Measurements from ENCODE around the gene ZNF276. TPM values are rescaled to one million over a fixed set of nuclear protein-coding genes. Genes with fewer than 3 reads are reported as not detected.

The ZNF276 gene
- total and polyA plus RNA-seq, 2 donors (not counting 1 experiment from before 2014, with no cell fraction given) = 6.2 to 12.7 TPM

GRCh38 chr16:89708481-89708931 lies 12.8 kb upstream of the ZNF276 start:
- Histone ChIP-seq H3K4me1 (ENCODE audit: control insufficient read depth, extremely low read depth, insufficient read depth, low read length) (peaks cover 2% of the 10 kb centered on the region), H3K79me2 (ENCODE audit: control insufficient read depth, insufficient read depth, low read length) (no peaks in the 10 kb centered on the region), H3K36me3 (ENCODE audit: control insufficient read depth, insufficient read depth, low read length) (peaks cover 4% of the 10 kb centered on the region), H3K4me3 (replicated peaks in 1 of 4; ENCODE audit: control extremely low read depth in 1 of 4, insufficient read depth in 1 of 4, low read depth in 3 of 4, low read length in 4 of 4) (no peak overlapping the region), H3K27me3 (ENCODE audit: control insufficient read depth, insufficient read depth, low read length) (no peaks in the 10 kb centered on the region), H3K4me2 (ENCODE audit: extremely low read depth, insufficient read depth, low read length) (no peak overlapping the region), H3K9ac (ENCODE audit: insufficient read depth, low read length) (no peak overlapping the region), H2AFZ (ENCODE audit: low read length) (no peak overlapping the region), H4K20me1 (ENCODE audit: control insufficient read depth, extremely low read depth, insufficient read depth, low read length) (no peaks in the 10 kb centered on the region), H3K27ac (ENCODE audit: insufficient read depth, low read length) (no peak overlapping the region), H3K9me3 (ENCODE audit: control insufficient read depth, insufficient read depth, low read depth, low read length) (no peaks in the 10 kb centered on the region)
- TF ChIP-seq EZH2 (IDR thresholded peaks at IDR 0.05; ENCODE audit: low read length, missing control alignments) (no peak), CTCF (conservative IDR thresholded peaks at IDR 0.05 in 1 of 2, IDR thresholded peaks at IDR 0.05 in 1 of 2; ENCODE audit: low read depth in 1 of 2, low read length in 2 of 2) (no peak)
- DNase-seq (ENCODE audit: low read depth in 2 of 2) = no peak

- Histone ChIP-seq H3K9ac (ENCODE audit: insufficient read depth, low read length) (no peak overlapping the region), H3K36me3 (ENCODE audit: control insufficient read depth, insufficient read depth, low read length) (peaks cover 4% of the 10 kb centered on the region), H3K4me3 (replicated peaks in 1 of 4; ENCODE audit: control extremely low read depth in 1 of 4, insufficient read depth in 1 of 4, low read depth in 3 of 4, low read length in 4 of 4) (no peak overlapping the region), H3K4me1 (ENCODE audit: control insufficient read depth, extremely low read depth, insufficient read depth, low read length) (peaks cover 2% of the 10 kb centered on the region), H3K4me2 (ENCODE audit: extremely low read depth, insufficient read depth, low read length) (no peak overlapping the region), H3K79me2 (ENCODE audit: control insufficient read depth, insufficient read depth, low read length) (no peaks in the 10 kb centered on the region), H4K20me1 (ENCODE audit: control insufficient read depth, extremely low read depth, insufficient read depth, low read length) (no peaks in the 10 kb centered on the region), H2AFZ (ENCODE audit: low read length) (no peak overlapping the region), H3K27ac (ENCODE audit: insufficient read depth, low read length) (no peak overlapping the region), H3K27me3 (ENCODE audit: control insufficient read depth, insufficient read depth, low read length) (no peaks in the 10 kb centered on the region), H3K9me3 (ENCODE audit: control insufficient read depth, insufficient read depth, low read depth, low read length) (no peaks in the 10 kb centered on the region)
- DNase-seq (ENCODE audit: low read depth in 2 of 2) = no peak
- TF ChIP-seq CTCF (conservative IDR thresholded peaks at IDR 0.05 in 1 of 2, IDR thresholded peaks at IDR 0.05 in 1 of 2; ENCODE audit: low read depth in 1 of 2, low read length in 2 of 2) = no peak
- no peak for TF ChIP-seq EZH2 (IDR thresholded peaks at IDR 0.05; ENCODE audit: low read length, missing control alignments)
Observed at GRCh38 chr16:89709166-89709565, 12.2 kb upstream of the ZNF276 start.

DNA sequence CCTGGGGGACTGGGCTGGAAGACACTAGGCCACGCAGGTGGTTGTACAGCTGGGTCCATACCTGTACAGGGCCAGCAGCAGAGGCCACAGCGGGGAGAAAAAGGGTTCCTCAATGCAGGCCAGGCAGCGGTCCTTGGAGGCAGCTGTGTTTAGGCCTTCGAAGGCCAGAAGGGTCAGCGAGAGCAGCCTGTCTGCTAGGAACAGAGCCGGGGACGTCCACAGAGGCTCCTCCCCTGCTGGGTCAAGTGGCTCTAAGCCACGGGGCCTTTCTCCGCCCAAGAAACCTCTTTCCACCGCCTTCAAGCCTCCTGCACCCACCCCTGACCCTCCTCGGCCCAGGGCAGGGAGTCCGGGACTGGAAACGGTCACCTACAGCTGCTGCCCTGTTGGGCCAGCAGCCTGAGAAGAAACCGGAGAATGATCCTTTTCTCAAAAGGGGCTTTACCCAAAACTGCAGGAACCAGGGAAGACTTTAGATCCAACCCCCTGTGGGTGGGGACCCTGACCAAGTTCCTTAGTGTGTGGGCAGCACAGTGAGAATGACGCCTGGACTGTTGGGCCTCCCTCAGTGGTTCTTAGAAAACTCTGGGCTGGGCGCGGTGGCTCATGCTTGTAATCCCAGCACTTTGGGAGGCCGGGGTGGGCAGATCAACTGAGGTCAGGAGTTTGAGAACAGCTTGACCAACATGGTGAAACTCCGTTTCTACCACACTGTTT lies 11.5 kb upstream of the ZNF276 start:
- no peak overlapping the region for H3K27ac ChIP-seq (ENCODE audit: insufficient read depth, low read length)
- H3K4me2 ChIP-seq (ENCODE audit: extremely low read depth, insufficient read depth, low read length) = no peak overlapping the region
- H2AFZ ChIP-seq (ENCODE audit: low read length) = no peak overlapping the region
- peaks cover 4% of the 10 kb centered on the region for H3K36me3 ChIP-seq (ENCODE audit: control insufficient read depth, insufficient read depth, low read length)
- H3K79me2 ChIP-seq (ENCODE audit: control insufficient read depth, insufficient read depth, low read length) = no peaks in the 10 kb centered on the region
- no peak overlapping the region for H3K9ac ChIP-seq (ENCODE audit: insufficient read depth, low read length)
- H3K4me3 ChIP-seq (replicated peaks in 1 of 4; ENCODE audit: control extremely low read depth in 1 of 4, insufficient read depth in 1 of 4, low read depth in 3 of 4, low read length in 4 of 4) = no peak overlapping the region
- TF ChIP-seq EZH2 (IDR thresholded peaks at IDR 0.05; ENCODE audit: low read length, missing control alignments) (no peak), CTCF (conservative IDR thresholded peaks at IDR 0.05 in 1 of 2, IDR thresholded peaks at IDR 0.05 in 1 of 2; ENCODE audit: low read depth in 1 of 2, low read length in 2 of 2) (no peak)
- no peak for DNase-seq (ENCODE audit: low read depth in 2 of 2)
- H3K4me1 ChIP-seq (ENCODE audit: control insufficient read depth, extremely low read depth, insufficient read depth, low read length) = peaks cover 2% of the 10 kb centered on the region
- no peaks in the 10 kb centered on the region for H3K9me3 ChIP-seq (ENCODE audit: control insufficient read depth, insufficient read depth, low read depth, low read length)
- no peaks in the 10 kb centered on the region for H4K20me1 ChIP-seq (ENCODE audit: control insufficient read depth, extremely low read depth, insufficient read depth, low read length)
- H3K27me3 ChIP-seq (ENCODE audit: control insufficient read depth, insufficient read depth, low read length) = no peaks in the 10 kb centered on the region
